Amygdala (tissue), 56 donors: Measurements from ENCODE around the gene NPL.

ENCODE experiments used
- DNase-seq, 56 donors: peaks; one replicate each; lab custom pipeline; 2025; lab: John Stamatoyannopoulos, UW

Gene NPL, protein sequence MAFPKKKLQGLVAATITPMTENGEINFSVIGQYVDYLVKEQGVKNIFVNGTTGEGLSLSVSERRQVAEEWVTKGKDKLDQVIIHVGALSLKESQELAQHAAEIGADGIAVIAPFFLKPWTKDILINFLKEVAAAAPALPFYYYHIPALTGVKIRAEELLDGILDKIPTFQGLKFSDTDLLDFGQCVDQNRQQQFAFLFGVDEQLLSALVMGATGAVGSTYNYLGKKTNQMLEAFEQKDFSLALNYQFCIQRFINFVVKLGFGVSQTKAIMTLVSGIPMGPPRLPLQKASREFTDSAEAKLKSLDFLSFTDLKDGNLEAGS

GRCh38 chr1:182789138-182790076 lies at the start of gene NPL:
TSS of gene NPL (plus strand) at chr1:182789773. CDS start at chr1:182794372, 4,599 bp downstream.
- DNase-seq: peak in 55 of 56 donors; percentile 19 to 89 (median 71)

- no peak for DNase-seq
Observed at GRCh38 chr1:182740120-182740519, 49.5 kb upstream of the NPL start.

DNA sequence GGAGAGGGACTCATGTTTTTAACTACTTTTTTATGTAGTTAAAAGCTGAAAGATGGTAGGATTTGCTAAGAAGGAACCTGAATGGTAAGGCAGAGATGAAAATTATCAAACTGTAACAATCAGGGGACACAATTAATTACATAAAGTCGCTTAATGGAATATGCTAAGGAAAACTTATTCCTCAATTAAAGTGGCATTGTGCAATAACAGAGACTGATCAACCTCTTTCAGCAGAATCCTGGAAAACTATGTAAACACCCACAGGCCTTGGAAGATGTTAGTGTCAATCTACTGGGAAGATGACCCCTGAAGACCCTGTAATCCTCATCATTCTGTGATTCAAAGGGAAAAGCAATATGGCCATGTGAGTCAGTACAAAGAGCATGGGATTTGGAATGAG lies 46.8 kb upstream of the NPL start:
- DNase-seq: no peak

DNA sequence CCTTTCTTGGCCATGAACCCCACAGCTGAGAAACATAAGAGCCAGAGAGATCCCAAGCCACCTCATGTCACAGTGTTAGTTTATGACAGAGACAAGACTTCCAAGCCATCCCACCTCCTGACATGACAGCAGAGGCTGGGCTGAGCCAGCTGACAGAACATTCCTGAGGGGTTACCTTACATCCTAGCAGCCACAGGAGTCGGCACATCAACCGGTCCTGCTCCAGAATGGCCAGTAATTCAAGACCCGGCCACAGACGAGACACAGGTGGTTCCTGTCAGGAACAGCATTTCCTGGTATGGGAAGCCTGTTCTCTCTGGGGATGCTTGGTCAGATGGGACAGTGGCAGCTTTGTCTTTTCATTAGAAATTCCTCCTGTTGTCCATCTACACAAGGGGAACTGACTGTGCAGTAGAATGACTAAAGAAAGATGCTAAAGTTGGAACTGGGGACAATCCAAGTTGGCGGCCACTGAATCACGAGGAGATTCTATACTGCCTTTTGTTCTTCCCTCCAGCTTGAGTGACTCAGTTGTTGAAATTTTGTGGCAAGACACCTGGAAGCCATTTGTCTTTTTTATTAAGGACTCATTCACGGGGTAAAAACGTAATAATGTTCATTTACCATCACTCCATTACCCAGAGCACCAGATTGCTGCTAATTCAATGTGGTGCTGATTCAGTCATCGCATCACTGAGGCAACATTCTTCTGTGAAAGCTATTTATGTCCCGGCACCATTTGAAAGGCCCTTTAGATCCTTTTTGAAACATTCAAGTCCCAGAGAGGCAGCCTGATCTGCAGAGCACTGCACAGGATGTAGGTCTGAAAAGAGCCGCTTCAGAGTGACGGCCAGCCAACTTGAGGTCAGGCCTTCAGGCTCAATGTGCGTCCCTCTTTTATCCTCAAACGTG lies 37.2 kb upstream of the NPL start:
- DNase-seq: peak in 22 of 56 donors; percentile 5 to 63 (median 36)

DNA sequence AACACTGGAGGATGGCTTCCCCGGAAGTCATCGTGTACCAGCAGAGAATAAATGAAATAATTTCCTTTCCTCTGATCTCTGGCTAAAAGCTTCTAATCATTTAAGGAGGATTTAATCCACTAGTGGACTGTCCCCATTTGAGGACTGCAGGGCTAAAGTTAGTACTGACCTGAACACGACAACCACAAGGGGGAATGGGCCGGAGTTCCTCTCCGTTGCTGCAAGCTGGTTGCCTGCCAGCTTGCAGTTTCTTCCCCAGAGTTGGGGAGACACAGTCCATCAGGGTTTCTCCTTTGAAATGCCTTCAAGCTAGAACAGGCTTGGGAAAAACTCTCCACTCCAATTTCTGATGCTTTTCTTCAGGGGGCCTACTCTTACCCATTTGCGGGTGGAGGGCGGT lies 35.5 kb upstream of the NPL start:
- no peak for DNase-seq

DNA sequence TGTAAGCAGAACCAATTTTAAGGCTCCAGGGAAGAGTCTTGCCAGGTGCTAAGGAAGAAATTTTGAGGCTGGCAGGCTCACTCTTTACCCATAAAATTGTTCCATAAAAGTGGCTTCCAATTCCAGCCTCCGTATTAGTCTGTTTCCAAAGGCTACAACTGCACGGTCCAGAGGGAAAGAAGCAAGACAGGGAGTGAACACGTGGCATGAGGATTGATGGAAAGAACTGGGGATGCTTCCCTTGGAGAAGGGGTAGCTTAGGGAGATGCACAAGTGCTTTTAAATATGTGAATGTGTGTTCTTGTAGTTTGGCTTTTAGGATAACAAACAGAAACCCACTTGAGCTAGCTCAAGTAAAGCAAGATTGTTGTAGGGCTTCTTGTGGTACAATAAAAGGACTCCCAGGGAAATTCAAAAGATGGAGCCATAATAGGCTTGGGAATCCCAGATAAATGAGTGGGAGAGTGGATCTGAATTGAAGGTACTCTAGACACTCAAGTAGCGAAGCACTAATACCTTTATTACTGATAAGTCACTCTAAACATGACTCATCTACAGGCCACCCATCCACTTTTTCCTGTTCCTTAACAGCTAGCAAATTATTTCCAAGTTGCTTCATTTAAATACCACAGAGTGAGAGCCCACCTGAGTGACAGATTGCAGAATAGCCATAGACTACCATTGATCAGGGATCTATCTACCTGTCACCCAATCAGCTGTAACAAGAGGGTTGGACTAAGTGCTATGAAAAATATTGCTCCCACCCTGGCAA lies 34.8 kb upstream of the NPL start:
- DNase-seq: no peak

DNA sequence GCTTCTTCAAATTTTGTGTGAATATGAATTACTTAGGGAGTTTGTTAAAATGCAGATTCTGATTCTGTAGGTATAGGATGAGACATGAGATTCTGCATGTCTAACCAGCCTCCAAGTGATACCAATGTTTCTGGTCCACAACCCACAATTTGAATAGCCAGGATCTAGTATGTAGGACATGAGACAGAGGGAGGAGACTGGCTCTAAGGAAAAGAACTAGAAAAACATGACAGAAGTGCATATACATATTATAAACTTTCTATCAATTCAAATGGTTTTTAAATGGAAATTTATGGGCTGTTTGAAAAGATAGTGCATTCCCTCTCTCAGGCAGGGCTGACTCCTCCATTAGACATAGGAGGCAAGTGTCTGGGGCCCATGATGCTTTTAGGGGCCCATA lies 33.9 kb upstream of the NPL start:
- DNase-seq: no peak

GRCh38 chr1:182756423-182756822 lies 33.1 kb upstream of the NPL start:
- DNase-seq: no peak

- peak in 6 of 56 donors; percentile 4 to 31 (median 7) for DNase-seq
Observed at GRCh38 chr1:182761396-182762395, 27.9 kb upstream of the NPL start.

DNA sequence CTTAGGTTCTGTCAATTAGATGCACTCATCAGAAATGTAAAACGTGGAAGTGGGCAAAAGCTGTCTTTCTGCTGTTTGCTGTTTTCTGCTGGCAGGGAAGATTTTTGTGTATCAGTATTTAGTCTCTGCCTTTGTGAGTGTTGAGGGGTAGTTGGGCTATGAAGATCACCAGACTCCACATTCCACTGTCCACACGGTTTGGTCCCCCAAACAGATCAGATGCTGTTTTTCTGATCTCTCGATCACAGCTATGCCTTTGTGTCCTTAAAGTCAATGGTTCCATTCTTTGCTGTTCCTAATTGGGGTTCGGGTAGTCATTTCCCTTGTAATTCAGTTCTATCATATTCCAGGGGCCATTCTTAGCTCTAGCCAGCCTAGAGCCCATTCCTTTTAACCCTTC lies 27.0 kb upstream of the NPL start:
- DNase-seq: peak in 7 of 56 donors; percentile 4 to 38 (median 18)

- no peak for DNase-seq
Observed at GRCh38 chr1:182764029-182764727, 25.4 kb upstream of the NPL start.

GRCh38 chr1:182765391-182765790 lies 24.2 kb upstream of the NPL start:
- DNase-seq: no peak

- no peak for DNase-seq
Observed at GRCh38 chr1:182766050-182766449, 23.5 kb upstream of the NPL start.

DNA sequence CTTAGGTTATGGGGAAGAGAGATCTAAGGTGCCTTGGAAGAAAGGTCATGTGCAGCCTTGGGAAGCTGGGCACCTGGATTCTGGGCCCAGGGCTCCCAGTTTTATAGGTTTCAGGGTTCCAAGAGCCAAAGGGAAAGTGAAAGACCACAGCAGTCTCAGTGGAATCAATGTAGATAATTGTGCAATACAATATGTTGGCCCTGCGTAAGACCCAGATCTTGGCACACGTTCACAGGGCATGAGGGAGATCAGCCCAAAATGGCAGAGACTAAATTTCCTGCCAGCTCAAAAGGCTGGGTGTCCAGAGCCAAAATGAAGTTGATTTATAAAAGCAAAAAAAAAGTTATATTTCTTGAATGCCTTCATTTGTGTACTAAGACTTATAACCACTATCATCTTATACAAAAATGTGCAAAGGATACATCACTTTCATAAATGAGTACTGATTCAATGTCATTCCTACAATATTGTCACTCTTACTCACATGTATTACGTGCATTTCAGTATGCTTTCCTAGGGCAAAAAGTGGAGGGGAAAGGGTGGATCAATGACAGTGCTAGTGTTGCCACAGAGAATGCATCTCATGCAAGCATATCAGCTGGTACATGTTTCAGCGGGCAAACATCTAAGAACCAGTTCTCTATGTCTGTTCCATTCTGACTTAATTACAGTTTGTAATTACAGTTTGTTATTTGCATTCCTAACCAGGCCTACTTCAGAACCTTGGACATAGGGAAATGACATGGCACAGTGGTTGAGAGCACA lies 22.5 kb upstream of the NPL start:
- DNase-seq: no peak

DNA sequence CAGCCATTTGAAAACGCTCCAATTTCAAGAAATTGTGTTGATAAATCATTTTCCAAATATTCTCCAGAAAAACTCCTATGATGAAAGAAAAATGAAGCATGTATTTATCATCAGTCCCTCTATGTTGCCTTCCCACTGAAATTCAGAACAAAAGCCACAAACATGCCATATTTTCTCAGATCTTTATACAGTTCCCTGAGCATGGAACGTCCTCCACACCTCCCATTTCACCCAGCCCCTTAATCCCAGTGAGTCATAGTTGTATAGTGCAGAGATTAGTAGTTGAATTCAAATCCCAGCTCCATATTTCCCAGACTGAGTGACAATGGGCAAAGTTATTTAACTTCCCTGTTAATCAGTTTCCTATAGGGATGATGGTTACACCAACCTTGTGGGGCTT lies 20.6 kb upstream of the NPL start:
- DNase-seq: no peak

DNA sequence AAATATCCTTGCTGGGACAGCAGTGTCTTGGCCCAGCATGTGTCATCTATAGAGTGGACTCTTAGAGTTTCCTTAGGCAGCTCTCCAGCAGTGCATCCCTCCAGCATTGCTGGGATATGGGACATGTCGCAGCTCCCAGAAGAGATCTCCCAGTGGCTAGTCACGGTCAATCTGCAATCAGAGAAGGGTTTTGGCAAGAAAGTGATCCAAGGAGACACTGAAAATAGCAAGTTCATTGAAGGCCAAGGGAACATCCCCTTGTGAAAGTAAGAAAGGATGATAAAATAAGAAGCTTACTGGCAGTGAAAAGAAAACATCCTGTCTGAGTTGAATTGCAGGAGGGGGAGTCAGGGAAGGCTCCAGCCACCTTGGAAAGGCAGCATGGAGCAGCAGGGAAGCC lies 19.3 kb upstream of the NPL start:
- DNase-seq: no peak
